ENCODE data around the gene GOLGA6A.

The GOLGA6A gene

DNA sequence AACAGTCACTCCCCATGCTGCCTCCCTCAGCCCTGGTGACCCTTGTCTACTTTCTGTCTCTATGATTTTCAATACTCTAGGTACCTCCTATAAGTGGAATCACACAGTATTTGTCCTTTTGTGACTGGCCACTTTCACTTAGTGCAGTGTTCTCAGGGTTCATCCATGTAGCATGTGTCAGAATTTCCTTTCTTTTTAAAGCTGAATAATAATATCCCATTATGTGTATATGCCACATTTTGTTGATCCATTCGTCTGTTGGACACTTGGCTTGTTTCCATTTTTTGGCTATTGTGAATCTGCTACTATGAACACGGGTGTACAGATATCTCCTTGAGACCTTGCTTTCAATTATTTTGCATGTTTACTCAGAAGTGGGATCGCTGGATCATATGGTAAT lies 53.7 kb downstream of the GOLGA6A start:
- TF ChIP-seq, protein P1, sequence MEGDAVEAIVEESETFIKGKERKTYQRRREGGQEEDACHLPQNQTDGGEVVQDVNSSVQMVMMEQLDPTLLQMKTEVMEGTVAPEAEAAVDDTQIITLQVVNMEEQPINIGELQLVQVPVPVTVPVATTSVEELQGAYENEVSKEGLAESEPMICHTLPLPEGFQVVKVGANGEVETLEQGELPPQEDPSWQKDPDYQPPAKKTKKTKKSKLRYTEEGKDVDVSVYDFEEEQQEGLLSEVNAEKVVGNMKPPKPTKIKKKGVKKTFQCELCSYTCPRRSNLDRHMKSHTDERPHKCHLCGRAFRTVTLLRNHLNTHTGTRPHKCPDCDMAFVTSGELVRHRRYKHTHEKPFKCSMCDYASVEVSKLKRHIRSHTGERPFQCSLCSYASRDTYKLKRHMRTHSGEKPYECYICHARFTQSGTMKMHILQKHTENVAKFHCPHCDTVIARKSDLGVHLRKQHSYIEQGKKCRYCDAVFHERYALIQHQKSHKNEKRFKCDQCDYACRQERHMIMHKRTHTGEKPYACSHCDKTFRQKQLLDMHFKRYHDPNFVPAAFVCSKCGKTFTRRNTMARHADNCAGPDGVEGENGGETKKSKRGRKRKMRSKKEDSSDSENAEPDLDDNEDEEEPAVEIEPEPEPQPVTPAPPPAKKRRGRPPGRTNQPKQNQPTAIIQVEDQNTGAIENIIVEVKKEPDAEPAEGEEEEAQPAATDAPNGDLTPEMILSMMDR (IDR thresholded peaks at IDR 0.05; ENCODE audit: borderline replicate concordance, control extremely low read depth, extremely low read depth, insufficient read depth, missing control alignments): no peak
- in situ Hi-C loops (cut with MboI; ENCODE audit: low sequenced_read_pairs, unreplicated experiment): no loop called here
- no peak for DNase-seq (ENCODE audit: low spot score)

DNA sequence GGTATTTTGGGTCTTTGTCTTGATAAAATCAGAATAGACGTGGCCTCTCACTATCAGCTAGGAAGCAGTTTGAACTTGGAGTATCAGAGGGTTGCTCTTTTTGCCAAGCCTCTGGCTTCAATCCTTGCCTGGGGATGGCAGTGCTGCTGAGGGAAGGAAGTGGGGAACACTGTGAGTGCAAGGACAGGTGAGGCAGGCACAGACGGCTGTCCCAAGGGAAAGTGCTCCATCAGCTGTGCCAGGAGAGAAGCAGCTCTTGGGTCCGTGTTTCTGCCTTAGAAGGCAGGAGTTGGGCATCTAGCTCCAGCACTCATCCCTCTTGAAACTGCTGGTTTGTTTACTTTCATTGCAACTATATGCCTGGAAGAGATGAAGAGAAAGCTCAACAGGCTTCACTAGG lies 54.7 kb downstream of the GOLGA6A start:
- DNase-seq (ENCODE audit: low spot score): no peak
- in situ Hi-C loops (cut with MboI; ENCODE audit: low sequenced_read_pairs, unreplicated experiment): no loop called here
- TF ChIP-seq, protein P1 (IDR thresholded peaks at IDR 0.05; ENCODE audit: borderline replicate concordance, control extremely low read depth, extremely low read depth, insufficient read depth, missing control alignments): no peak

DNA sequence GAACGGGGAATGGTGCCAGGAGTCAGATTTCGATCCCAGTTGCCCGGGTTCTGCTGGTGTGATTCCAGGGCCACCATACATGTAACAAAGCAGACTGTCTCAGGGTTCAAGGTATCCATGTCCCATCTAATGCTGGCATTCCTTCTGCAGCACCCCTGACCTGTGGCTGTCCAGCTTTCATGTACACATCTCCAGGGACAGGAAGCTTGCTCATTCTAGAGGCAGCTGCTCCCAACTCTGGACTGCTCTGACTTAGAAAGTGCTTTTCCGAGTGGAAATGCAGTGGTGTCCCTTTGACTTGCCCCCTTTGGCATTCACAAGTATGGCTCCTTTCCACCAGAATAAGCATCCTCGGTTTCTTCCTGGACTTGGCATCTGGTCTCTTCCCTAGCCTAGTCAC lies 56.9 kb downstream of the GOLGA6A start:
- DNase-seq (ENCODE audit: low spot score): no peak
- in situ Hi-C loops (cut with MboI; ENCODE audit: low sequenced_read_pairs, unreplicated experiment): no loop called here

DNA sequence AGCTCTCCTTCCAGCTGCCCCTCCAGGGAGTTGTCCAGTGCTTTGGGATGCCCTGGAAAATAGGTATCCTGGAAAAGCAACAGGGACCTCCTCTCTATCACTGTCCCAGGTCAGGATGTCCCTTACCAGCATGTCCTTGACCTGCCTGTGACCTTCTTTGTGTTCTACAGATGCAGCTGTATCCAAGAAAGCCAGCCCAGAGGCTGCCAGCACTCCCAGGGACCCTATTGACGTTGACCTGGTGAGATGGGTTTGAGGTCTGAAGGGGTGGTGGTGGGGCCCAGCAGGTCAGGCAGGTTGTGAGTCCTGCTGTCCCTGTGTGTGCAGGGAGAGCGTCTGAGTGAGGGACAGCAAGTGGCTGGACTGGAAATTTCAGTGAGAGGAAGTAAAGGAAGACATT lies 57.7 kb downstream of the GOLGA6A start:
- in situ Hi-C loops (cut with MboI; ENCODE audit: low sequenced_read_pairs, unreplicated experiment): no loop called here
- DNase-seq (ENCODE audit: low spot score): no peak
- TF ChIP-seq, protein P1 (IDR thresholded peaks at IDR 0.05; ENCODE audit: borderline replicate concordance, control extremely low read depth, extremely low read depth, insufficient read depth, missing control alignments): no peak

More for the DNA sequence above, 56.9 kb downstream of the GOLGA6A start:
- TF ChIP-seq, protein P1 (IDR thresholded peaks at IDR 0.05; ENCODE audit: borderline replicate concordance, control extremely low read depth, extremely low read depth, insufficient read depth, missing control alignments): no peak

DNA sequence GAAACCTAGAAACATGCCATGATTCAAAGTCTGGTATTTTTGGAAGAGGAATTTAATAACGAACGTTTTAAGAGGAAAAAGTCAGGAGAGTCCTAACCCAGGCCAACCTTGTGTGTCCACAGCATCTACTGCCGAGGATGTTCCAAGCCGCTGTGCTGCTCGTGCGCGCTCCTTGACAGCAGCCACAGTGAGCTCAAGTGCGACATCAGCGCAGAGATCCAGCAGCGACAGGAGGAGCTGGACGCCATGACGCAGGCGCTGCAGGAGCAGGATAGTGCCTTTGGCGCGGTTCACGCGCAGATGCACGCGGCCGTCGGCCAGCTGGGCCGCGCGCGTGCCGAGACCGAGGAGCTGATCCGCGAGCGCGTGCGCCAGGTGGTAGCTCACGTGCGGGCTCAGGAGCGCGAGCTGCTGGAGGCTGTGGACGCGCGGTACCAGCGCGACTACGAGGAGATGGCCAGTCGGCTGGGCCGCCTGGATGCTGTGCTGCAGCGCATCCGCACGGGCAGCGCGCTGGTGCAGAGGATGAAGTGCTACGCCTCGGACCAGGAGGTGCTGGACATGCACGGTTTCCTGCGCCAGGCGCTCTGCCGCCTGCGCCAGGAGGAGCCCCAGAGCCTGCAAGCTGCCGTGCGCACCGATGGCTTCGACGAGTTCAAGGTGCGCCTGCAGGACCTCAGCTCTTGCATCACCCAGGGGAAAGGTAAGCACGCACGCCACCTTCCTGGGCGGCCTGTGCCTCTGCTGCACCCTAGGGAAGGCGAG lies 59.5 kb downstream of the GOLGA6A start:
- TF ChIP-seq, protein P1 (IDR thresholded peaks at IDR 0.05; ENCODE audit: borderline replicate concordance, control extremely low read depth, extremely low read depth, insufficient read depth, missing control alignments): no peak
- in situ Hi-C loops (cut with MboI; ENCODE audit: low sequenced_read_pairs, unreplicated experiment): no loop called here

More for the DNA sequence above, 59.5 kb downstream of the GOLGA6A start:
- DNase-seq (ENCODE audit: low spot score): no peak

Measured in GM13976 (cell line).